Endodermal cell (in vitro differentiated cells): Measurements from ENCODE around the gene IGF2R. TPM values are rescaled to one million over a fixed set of nuclear protein-coding genes. Genes with fewer than 3 reads are reported as not detected.
A peak's percentile ranks its signal among the peaks of the same experiment; 100 is the strongest.

ENCODE experiments used
- DNase-seq: peaks from one replicate; pipeline ENCODE4 v3.0.0-alpha.2; 2017
- H3K27ac ChIP-seq: 2 replicates; pipeline ENCODE4 v1.5.1; 2013; ENCODE audit warnings: mild to moderate bottlenecking, low read depth, low read length, moderate library complexity
- H3K27me3 ChIP-seq: 2 replicates; pipeline ENCODE4 v1.6.1; 2013; ENCODE audit warnings: mild to moderate bottlenecking, low read length, moderate library complexity; ENCODE audit not compliant: insufficient read depth, control insufficient read depth, poor library complexity, severe bottlenecking
- H3K36me3 ChIP-seq: 2 replicates; pipeline ENCODE4 v1.7.0; 2013; ENCODE audit warnings: mild to moderate bottlenecking, low read length, moderate library complexity; ENCODE audit not compliant: control insufficient read depth, insufficient read depth
- H3K4me1 ChIP-seq: one replicate; pipeline ENCODE4 v1.7.0; 2013; ENCODE audit warnings: low read length; ENCODE audit not compliant: control insufficient read depth, insufficient read depth
- H3K4me3 ChIP-seq: 2 replicates; pipeline ENCODE4 v1.5.1; 2013; ENCODE audit warnings: mild to moderate bottlenecking, low read length, moderate library complexity
- H3K9ac ChIP-seq: 2 replicates; pipeline ENCODE4 v1.6.1; 2013; ENCODE audit warnings: mild to moderate bottlenecking, low read length, moderate library complexity; ENCODE audit not compliant: poor library complexity, severe bottlenecking; ENCODE audit errors: extremely low read depth
- H3K9me3 ChIP-seq: 2 replicates; pipeline ENCODE4 v1.6.1; 2013; ENCODE audit warnings: mild to moderate bottlenecking, low read length, moderate library complexity; ENCODE audit not compliant: control insufficient read depth
- H3K27ac Mint-ChIP-seq: 2 replicates; pipeline ENCODE4 v1.8.0; 2020; ENCODE audit warnings: mixed read lengths
- H3K27me3 Mint-ChIP-seq: 2 replicates; pipeline ENCODE4 v1.8.0; 2021; ENCODE audit warnings: mild to moderate bottlenecking, mixed read lengths; ENCODE audit not compliant: insufficient read depth
- H3K36me3 Mint-ChIP-seq: 2 replicates; pipeline ENCODE4 v1.8.0; 2020; ENCODE audit warnings: low read depth, mixed read lengths
- H3K4me1 Mint-ChIP-seq: 2 replicates; pipeline ENCODE4 v1.8.0; 2020; ENCODE audit warnings: mixed read lengths
- H3K4me3 Mint-ChIP-seq: 2 replicates; pipeline ENCODE4 v1.8.0; 2020; ENCODE audit warnings: mild to moderate bottlenecking, moderate library complexity, mixed read lengths
- H3K9me3 Mint-ChIP-seq: 2 replicates; pipeline ENCODE4 v1.8.0; 2020; ENCODE audit warnings: mild to moderate bottlenecking, mixed read lengths
- WGBS, 2 experiments: methylation state at CpG; one replicate each; pipeline versions ENCODE4 v1.1.5 to v1.1.7; 2013; ENCODE audit warnings: missing lambda C conversion rate in 2 of 2, mixed read lengths in 1 of 2; ENCODE audit not compliant: insufficient coverage in 1 of 2, insufficient read length in 1 of 2; 5-methylcytosine and 5-hydroxymethylcytosine counted together
- total RNA-seq, 2 donors: library from RNA; stranded (reverse); fragmentation: NEBNext Ultra II Directional in 1 of 2; extraction: Animal tissue kit (Norgen Biotek cat#: 25700) in 1 of 2; gene quantifications; 2 replicates in 1 of 2; 3 replicates in 1 of 2; pipeline ENCODE4 v1.2.1, GENCODE V29; 2021
- TF ChIP-seq, protein P1 (sequence below): fragments of 200-600 bp; sonication (generic); conservative IDR thresholded peaks from 2 replicates; pipeline ENCODE4 v1.5.0; 2021; ENCODE audit warnings: antibody characterized with exemption, mild to moderate bottlenecking

IGF2R gene
- total RNA-seq, 2 donors from 2014 or later: 103 to 130 TPM

DNA sequence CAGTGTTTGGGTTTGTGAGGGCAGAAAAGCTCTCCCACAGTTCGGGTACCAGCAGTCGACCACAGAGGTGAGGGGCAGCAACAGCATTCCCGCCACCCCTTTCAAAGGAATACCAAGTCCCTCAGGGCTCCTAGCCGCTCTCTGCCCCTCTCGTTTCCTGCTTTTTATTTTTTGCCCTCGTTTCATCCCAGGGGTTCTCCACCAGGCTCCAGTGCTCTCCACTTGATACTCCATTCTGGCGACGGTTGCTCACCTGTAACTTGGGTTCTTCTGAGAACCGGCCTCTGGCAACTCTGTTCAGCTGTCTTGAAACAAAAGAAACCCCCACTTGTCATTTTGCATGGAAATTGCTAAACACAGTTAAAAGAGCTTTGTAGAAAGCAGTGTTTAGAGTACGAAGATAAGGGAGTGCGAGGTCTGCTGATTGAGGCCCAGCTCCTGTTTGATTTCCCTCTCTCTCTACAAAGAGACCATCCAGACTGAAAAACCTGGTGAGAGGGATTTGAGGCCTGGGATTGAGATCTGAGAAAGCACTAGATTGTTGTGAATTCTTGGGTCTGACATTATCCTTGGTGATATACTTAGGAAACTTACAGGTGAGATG is 28.7 kb downstream of the IGF2R start:
- Histone ChIP-seq H3K9me3 (no peaks in the 10 kb centered on the region), H3K4me3 (peak overlapping the region; percentile 44), H3K36me3 (peaks cover 36% of the 10 kb centered on the region), H3K27ac (peak overlapping the region; percentile 40), H3K4me1 (peaks cover 5% of the 10 kb centered on the region), H3K27me3 (no peaks in the 10 kb centered on the region), H3K9ac (no peak overlapping the region)
- Mint-ChIP-seq H3K36me3 (peaks cover 30% of the 10 kb centered on the region), H3K4me3 (peak overlapping the region; percentile 29), H3K4me1 (peaks cover 34% of the 10 kb centered on the region), H3K27me3 (no peaks in the 10 kb centered on the region), H3K9me3 (no peaks in the 10 kb centered on the region), H3K27ac (peak overlapping the region; percentile 60)
- WGBS, 2 experiments: 79 to 88% methylated on average over 8 to 11 of the region's 11 CpGs
- TF ChIP-seq, protein P1, sequence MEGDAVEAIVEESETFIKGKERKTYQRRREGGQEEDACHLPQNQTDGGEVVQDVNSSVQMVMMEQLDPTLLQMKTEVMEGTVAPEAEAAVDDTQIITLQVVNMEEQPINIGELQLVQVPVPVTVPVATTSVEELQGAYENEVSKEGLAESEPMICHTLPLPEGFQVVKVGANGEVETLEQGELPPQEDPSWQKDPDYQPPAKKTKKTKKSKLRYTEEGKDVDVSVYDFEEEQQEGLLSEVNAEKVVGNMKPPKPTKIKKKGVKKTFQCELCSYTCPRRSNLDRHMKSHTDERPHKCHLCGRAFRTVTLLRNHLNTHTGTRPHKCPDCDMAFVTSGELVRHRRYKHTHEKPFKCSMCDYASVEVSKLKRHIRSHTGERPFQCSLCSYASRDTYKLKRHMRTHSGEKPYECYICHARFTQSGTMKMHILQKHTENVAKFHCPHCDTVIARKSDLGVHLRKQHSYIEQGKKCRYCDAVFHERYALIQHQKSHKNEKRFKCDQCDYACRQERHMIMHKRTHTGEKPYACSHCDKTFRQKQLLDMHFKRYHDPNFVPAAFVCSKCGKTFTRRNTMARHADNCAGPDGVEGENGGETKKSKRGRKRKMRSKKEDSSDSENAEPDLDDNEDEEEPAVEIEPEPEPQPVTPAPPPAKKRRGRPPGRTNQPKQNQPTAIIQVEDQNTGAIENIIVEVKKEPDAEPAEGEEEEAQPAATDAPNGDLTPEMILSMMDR: no peak
- DNase-seq: peak; percentile 43

DNA sequence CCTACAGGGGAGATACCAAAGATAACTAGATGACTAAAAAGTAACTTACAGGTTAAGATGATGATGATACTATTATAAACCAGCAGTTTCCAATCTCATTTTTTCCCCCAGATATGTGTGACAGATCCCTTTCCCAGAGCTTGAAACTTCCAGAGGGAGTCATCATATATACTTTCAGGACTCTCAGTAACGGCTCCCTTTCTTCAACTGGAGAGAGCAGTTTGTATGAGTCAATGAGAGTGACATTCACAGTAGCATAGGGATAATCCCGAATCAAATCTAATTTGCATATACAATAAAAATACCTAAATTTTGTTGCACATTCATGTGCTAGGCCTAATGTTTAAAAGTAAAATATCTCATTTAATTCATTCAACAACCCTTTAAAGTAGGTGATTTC is 29.7 kb downstream of the IGF2R start:
- 83% methylated on average over 2 of the region's 2 CpGs; no CpG with 5 or more reads in 1 of the 2 experiments for WGBS, 2 experiments
- TF ChIP-seq, protein P1: no peak
- peaks cover 22% of the 10 kb centered on the region for H3K36me3 Mint-ChIP-seq

DNA sequence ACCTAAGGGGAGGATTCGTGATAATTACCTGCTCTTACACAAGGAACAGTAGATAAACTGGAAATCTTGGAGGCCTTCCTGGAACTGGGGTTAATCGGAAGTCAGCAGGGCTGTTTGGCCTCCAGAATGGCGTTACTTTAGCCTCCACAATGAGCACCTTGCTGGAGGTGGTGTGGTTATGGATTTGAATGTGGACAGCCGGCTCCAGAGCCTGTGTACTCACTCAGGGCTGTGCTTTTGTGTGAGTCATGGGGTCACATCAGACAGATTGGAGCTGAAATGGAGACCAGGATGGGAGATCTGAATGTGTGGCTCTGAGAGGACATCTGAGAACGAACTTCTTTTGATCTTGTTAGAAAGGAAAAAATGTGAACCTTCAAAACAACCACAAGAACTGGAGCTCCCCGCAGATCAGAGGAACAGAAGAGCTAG is 30.4 kb downstream of the IGF2R start:
- WGBS, 2 experiments: 95% methylated on average over 4 to 6 of the region's 6 CpGs
- H3K36me3 Mint-ChIP-seq: peaks cover 29% of the 10 kb centered on the region
- peaks cover 34% of the 10 kb centered on the region for H3K4me1 Mint-ChIP-seq
- H3K27ac ChIP-seq: no peak overlapping the region
- no peak overlapping the region for H3K4me3 Mint-ChIP-seq
- TF ChIP-seq, protein P1: no peak
- no peak for DNase-seq
- no peaks in the 10 kb centered on the region for H3K9me3 ChIP-seq
- H3K9ac ChIP-seq: no peak overlapping the region
- H3K27me3 ChIP-seq: no peaks in the 10 kb centered on the region
- no peak overlapping the region for H3K4me3 ChIP-seq
- H3K9me3 Mint-ChIP-seq: peaks cover 4% of the 10 kb centered on the region
- H3K4me1 ChIP-seq: peaks cover 5% of the 10 kb centered on the region
- H3K36me3 ChIP-seq: peaks cover 35% of the 10 kb centered on the region
- H3K27ac Mint-ChIP-seq: peak overlapping the region; percentile 11
- H3K27me3 Mint-ChIP-seq: no peaks in the 10 kb centered on the region

More for the DNA sequence above, 29.7 kb downstream of the IGF2R start:
- Histone ChIP-seq H3K27me3 (no peaks in the 10 kb centered on the region), H3K9me3 (no peaks in the 10 kb centered on the region), H3K9ac (no peak overlapping the region), H3K4me1 (peaks cover 5% of the 10 kb centered on the region), H3K27ac (no peak overlapping the region), H3K4me3 (no peak overlapping the region), H3K36me3 (peaks cover 35% of the 10 kb centered on the region)
- no peak for DNase-seq
- no peaks in the 10 kb centered on the region for H3K27me3 Mint-ChIP-seq
- no peaks in the 10 kb centered on the region for H3K9me3 Mint-ChIP-seq
- no peak overlapping the region for H3K4me3 Mint-ChIP-seq
- no peak overlapping the region for H3K27ac Mint-ChIP-seq
- peaks cover 34% of the 10 kb centered on the region for H3K4me1 Mint-ChIP-seq
